GM04503 (cell line): ENCODE results near the gene CD69.
"Not testable (repeated sequence)": the region's sequence is repeated elsewhere in the genome, so short reads cannot be mapped to it uniquely, and the experiment has no call there.

Experiments
- DNase-seq: peaks from one replicate; pipeline ENCODE4 v3.0.0-alpha.2; 2012; ENCODE audit warnings: low read depth

Gene CD69

GRCh38 chr12:9719790-9720189, 40.9 kb downstream of the CD69 start:
- no peak for DNase-seq

- DNase-seq = no peak
Measured at GRCh38 chr12:9718968-9719367, 41.7 kb downstream of the CD69 start.

- no peak for DNase-seq
Measured at GRCh38 chr12:9717070-9717925, 43.4 kb downstream of the CD69 start.

GRCh38 chr12:9713032-9713558, 47.6 kb downstream of the CD69 start:
- DNase-seq = not testable (repeated sequence)

- DNase-seq = peak; percentile 23
Measured at GRCh38 chr12:9711664-9712063, 49.0 kb downstream of the CD69 start.

- no peak for DNase-seq
Measured at GRCh38 chr12:9710584-9711375, 49.9 kb downstream of the CD69 start.

GRCh38 chr12:9708853-9709252, 51.8 kb downstream of the CD69 start:
- DNase-seq = no peak

- DNase-seq = no peak
Measured at GRCh38 chr12:9707864-9708808, 52.6 kb downstream of the CD69 start.

- no peak for DNase-seq
Measured at GRCh38 chr12:9707356-9707755, 53.3 kb downstream of the CD69 start.

- DNase-seq = no peak
Measured at GRCh38 chr12:9706086-9706685, 54.5 kb downstream of the CD69 start.

- not testable (repeated sequence) for DNase-seq
Measured at GRCh38 chr12:9704561-9704960, 56.1 kb downstream of the CD69 start.
